HG03460 (cell line): ENCODE data around the gene NFYC.

Source experiments
- ATAC-seq: cut with Tn5 transposase; IDR thresholded peaks from one replicate; pipeline ENCODE4 v1.9.1; 2021; ENCODE audit not compliant: unreplicated experiment

Gene NFYC

GRCh38 chr1:40794974-40795715 is 103.6 kb downstream of the NFYC start:
- ATAC-seq = no peak

- no peak for ATAC-seq
These were observed 104.5 kb downstream of the NFYC start for GRCh38 chr1:40795811-40796586.

GRCh38 chr1:40796939-40797667 is 105.6 kb downstream of the NFYC start:
- no peak for ATAC-seq

- ATAC-seq = no peak
These were observed 106.1 kb downstream of the NFYC start for GRCh38 chr1:40797668-40798010.

GRCh38 chr1:40798366-40799281 is 107.1 kb downstream of the NFYC start:
- ATAC-seq = no peak

DNA sequence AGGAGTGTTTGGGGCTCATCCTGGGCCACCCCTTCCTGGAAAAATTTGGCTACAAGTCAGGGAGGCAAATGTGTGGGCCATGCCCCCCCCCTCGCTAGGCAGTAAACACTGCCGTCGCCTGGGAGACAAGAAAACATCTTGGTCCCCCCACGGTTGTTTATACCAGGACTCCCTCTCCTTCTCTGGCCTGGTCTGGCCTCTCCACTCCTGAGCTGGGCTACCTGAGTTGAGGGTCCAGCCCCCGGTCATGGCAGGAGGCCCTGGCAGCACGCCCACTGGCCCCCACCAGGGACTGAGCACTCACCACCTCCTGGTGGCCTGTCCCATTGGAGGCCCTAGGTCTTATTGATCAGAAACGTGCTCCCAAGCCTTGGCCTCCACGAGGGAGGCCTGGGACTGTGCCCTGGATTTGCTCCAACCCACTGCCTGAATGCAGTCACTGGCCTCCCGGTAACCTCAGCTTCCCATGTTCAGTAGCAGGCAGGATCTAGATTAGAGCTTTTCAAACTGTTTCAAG is 107.9 kb downstream of the NFYC start:
- ATAC-seq = no peak

- ATAC-seq = no peak
These were observed 110.2 kb downstream of the NFYC start for GRCh38 chr1:40801742-40802077.

GRCh38 chr1:40802078-40802741 is 110.7 kb downstream of the NFYC start:
- ATAC-seq = peak; percentile 53

- ATAC-seq = no peak
These were observed 111.2 kb downstream of the NFYC start for GRCh38 chr1:40802742-40803113.

DNA sequence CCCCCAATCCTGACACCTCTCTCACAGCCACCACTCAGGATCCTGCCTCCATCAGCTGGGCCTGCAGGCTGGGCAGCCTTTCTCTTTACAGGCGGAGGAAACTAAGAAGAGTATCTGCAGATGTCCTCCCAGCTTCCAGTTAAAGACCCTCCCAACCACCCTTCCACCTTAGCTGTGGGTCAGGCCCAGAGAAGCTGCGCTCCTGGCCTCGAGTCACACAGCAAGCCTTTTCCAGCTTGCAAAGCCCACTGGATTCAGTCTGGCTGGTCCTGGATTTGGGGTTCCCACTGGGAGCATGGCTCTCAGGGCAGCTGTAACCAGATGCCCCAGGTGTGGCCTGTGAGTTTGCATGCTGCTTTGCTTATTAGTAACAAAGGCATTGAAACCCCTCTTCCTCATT is 111.9 kb downstream of the NFYC start:
- no peak for ATAC-seq

DNA sequence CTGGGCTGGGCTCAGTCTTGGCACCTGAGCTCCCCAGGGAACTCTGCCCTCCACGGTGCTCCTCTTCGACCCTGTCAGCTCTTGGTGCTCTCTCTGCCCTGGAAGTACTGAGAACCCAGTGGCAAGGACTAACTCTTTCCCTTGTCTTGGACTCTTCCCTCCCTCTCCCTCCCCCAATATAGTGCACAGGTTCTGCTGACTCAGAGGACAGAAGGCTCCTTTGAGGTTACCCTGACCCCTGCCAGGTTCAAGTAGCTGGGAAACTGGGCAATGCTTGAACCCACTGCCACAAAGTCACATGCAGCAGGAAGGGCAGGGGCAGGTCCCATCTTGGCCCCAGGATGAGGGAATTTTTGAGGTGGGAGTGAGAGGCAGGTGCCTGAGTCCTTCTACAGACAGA is 112.4 kb downstream of the NFYC start:
- no peak for ATAC-seq

DNA sequence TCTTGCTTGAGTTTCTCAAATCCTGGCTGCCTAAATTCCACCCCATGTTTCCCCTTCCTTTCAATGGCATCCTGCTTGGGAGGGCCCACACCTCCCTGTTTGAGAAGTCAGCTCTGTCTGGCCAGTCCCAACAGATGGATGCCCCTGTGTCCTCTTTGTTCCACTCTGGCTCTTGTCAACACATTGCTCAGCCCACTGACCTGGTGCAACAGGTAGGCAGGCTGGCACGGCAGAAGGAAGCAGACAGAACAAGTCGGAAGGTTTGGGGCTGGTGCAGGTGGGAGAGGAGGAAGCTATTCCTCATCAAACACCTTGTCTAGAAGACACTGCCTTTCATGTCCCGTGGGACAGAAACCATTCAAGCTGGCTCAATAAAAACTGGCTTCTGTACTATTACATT is 114.7 kb downstream of the NFYC start:
- no peak for ATAC-seq

DNA sequence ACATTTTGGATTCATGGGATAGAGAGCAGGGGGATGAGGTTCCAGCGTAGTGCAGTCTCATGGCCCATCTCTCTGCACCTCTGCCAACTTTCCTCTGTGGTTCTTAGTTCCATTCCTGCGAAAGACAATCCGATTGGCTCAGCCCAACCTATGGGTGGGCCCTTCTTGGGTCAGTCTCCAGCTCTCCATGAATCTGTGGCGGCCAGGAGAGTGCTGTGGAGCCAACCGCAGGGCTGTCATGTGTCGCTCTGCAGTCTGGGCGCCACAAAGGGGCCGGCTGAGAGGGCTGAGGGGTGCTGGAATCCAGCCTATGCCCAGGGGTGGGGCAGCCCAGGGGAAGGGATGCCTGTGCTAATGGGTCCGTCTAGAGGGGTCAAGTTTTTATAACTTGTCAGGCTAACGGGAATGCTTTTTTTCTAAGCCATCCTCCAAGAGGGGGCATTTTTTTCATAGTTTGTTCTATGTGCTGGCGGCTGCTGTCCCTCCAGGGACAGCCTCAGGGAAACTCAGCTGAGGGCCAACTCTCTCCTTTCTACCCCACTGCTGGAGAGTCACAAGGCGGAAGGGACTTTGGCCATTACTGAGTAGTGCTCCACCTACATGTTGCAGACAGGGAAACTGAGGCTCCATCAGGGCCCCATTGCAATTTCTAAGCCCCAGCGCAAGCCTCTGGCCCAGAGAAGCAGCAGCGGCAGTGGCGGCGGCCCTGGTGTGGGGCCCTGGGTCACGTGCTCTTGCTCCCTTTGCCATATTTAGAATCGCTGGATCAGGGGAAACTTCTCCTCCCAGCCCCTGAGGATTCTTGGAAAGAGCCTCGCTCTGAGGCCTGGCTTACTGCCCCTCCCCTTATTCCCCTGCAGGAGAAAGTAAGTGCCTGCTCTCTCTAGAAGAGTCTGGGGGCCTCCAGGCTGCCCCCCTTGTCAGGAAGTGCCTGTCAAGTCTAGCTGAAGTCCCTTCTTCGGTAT is 115.5 kb downstream of the NFYC start:
- no peak for ATAC-seq

DNA sequence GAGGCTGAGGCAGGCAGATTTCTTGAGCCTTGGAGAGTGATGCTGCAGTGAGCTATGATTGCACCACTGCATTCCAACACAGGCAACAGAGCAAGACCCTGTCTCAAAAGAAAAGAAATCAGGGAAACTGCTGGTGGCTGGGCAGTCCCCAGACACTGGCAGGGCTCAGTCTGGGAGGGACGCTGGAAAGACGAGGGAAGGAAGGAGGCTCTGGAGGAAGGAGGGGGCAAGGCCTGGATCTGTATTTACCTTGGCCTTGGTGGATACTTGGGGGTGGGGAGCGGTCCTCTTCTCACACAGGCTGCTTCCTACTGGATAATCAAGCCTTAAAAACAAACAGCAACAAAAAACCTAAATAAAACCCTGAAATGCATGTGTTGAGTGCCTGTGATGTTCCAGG is 116.5 kb downstream of the NFYC start:
- no peak for ATAC-seq

GRCh38 chr1:40808444-40808843 is 116.9 kb downstream of the NFYC start:
- no peak for ATAC-seq

DNA sequence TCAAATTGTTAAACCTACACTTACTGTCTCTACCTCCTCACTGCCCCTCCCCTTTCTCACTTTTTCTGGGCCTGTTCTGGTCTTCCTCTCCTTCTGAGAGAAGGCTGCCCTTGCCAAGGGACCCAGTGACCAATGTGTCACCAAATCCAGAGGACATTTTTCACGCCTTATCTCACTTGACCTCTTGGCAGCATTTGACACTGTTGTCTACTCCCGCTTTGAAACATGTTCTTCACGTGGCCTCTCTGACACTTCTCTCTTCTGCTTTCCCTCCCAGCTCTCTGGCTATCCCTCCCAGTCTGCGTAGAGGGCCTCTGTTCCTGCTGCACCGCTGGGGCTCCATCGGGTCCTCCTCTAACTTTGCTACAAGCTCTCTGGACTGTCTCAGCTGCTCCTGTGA is 117.4 kb downstream of the NFYC start:
- ATAC-seq = no peak

GRCh38 chr1:40810927-40811326 is 119.4 kb downstream of the NFYC start:
- no peak for ATAC-seq

- no peak for ATAC-seq
These were observed 123.9 kb downstream of the NFYC start for GRCh38 chr1:40815420-40815819.

- ATAC-seq = no peak
These were observed 126.3 kb downstream of the NFYC start for GRCh38 chr1:40817791-40818263.
